Psoas muscle (tissue), 8 donors: Measurements from ENCODE around the gene INSIG1. TPM values are rescaled to one million over a fixed set of nuclear protein-coding genes. Genes with fewer than 3 reads are reported as not detected.

Experiments used
- ATAC-seq, 4 donors: fragments of 200-7000 bp; cut with Tn5 transposase; one replicate each; pipeline ENCODE4 v1.9.1; 2020; ENCODE audit warnings: moderate library complexity in 3 of 4, mild to moderate bottlenecking in 2 of 4
- DNase-seq, 2 donors: peaks; one replicate each; pipeline ENCODE4 v3.0.0-alpha.2; 2020
- H3K27ac ChIP-seq: fragments of 200-600 bp; one replicate; pipeline ENCODE4 v1.8.0; 2022
- H3K27me3 ChIP-seq, 3 donors: fragments of 200-600 bp in 1 of 3; one replicate each; pipeline versions ENCODE4 v1.6.1 to v1.8.0; 2013 to 2022; ENCODE audit warnings: low read length in 2 of 3, mild to moderate bottlenecking in 2 of 3, moderate library complexity in 1 of 3; ENCODE audit not compliant: insufficient read depth in 3 of 3
- H3K36me3 ChIP-seq, 2 donors: fragments of 200-600 bp in 1 of 2; one replicate each; pipeline versions ENCODE4 v1.6.1 to v1.8.0; 2013 to 2022; ENCODE audit warnings: low read depth in 1 of 2, mild to moderate bottlenecking in 1 of 2, moderate library complexity in 1 of 2; ENCODE audit not compliant: insufficient read depth in 1 of 2
- H3K4me1 ChIP-seq: fragments of 200-600 bp; one replicate; pipeline ENCODE4 v1.8.0; 2022
- H3K4me3 ChIP-seq: fragments of 200-600 bp; one replicate; pipeline ENCODE4 v1.8.0; 2022; ENCODE audit warnings: mild to moderate bottlenecking
- H3K9me3 ChIP-seq: fragments of 200-600 bp; one replicate; pipeline ENCODE4 v1.8.0; 2022
- CTCF ChIP-seq: fragments of 200-600 bp; IDR thresholded peaks from one replicate; pipeline ENCODE4 v1.8.0; 2022; ENCODE audit warnings: antibody characterized with exemption
- WGBS, 3 donors: extraction: QIAGEN DNeasy Blood & Tissue Kit; methylation state at CpG; one replicate each; pipeline versions ENCODE4 v1.1.6 to v1.1.7; 2013; 5-methylcytosine and 5-hydroxymethylcytosine counted together
- intact Hi-C, 2 donors: fragments of 100-400 bp; cut with DNase I; formaldehyde crosslinking; loops; one replicate each; pipeline versions ENCODE4 v1.11.0 to v1.14.2; 2022
- polyA plus RNA-seq, 3 donors: library from polyadenylated mRNA; stranded (reverse); fragments of 200-250 nt; gene quantifications; one replicate each; pipeline ENCODE4 v1.2.3, GENCODE V29; 2013
- total RNA-seq, 4 donors: library from RNA; stranded (reverse); fragmentation: NEBNext Ultra II Directional in 2 of 4; extraction: Animal tissue kit (Norgen Biotek cat#: 25700) in 2 of 4; gene quantifications; one replicate each; pipeline versions ENCODE4 v1.2.1 to v1.2.4, GENCODE V29; 2021 to 2023
- donor health status: healthy with polysubstance abuse.
- donor health status: DM: no; HTN: no; CAD: no; lungs with moderate emphysema.
- donor health status: Bipolar disorder and iron deficiency.
- donor health status: healthy.
- donor health status: DM: yes; HTN: yes; CAD: no.
- donor health status: DM: no; HTN: no; CAD: no.
- donor health status: DM: no; HTN: no; CAD: no.
- donor health status: DM: yes; HTN: yes; CAD: no.

Gene INSIG1
- total and polyA plus RNA-seq, 7 donors: 4.0 to 20.0 (median 7.4) TPM

DNA sequence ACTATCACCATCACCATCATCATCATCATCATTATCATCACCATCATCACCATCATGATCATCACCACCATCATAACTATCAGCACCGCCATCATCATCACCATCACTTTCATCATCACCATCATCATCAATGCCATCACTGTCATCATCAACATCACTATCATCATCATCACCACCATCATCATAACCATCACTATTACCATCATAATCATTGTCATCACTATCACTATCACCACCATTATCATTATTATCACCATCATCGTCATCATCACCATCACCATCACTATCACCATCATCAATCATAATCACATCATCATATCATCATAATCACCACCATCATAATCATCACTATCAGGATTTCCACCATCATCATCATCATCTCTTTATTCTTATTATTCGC is 20.6 kb downstream of the INSIG1 start:
- 96 to 98% (median 96%) methylated on average over 3 of the region's 3 CpGs for WGBS, 3 donors
- H3K27me3 ChIP-seq: peaks cover 0 to 10% (median 5%) of the 10 kb centered on the region in 3 donors
- H3K9me3 ChIP-seq: no peaks in the 10 kb centered on the region
- no peak overlapping the region for H3K27ac ChIP-seq
- H3K4me1 ChIP-seq: no peaks in the 10 kb centered on the region
- no peaks in the 10 kb centered on the region for H3K36me3 ChIP-seq
- no peak for TF ChIP-seq CTCF
- no peak for DNase-seq
- ATAC-seq: no peak
- intact Hi-C loops: no loop called here
- no peak overlapping the region for H3K4me3 ChIP-seq

DNA sequence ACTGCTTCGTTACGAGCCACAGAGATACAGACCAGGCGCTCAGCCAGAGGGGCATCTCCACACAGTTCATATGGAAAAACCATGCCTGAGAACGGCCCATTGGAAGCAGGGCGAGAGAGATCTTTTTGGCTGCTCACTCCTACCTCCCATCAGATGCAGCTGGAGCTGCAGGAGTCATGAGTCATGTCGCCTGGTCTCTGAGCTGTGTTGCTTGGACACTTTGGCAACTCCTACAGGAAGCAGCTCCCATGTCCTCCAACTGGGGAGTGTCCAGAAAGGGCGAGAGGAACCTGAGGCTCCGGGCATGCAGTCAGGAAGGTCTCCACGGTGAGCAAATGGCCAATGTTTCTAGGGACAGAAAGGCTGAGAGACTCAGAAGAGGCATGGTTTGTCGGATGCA is 24.9 kb downstream of the INSIG1 start:
- H3K4me1 ChIP-seq: no peaks in the 10 kb centered on the region
- H3K4me3 ChIP-seq: no peak overlapping the region
- TF ChIP-seq CTCF: no peak
- H3K9me3 ChIP-seq: no peaks in the 10 kb centered on the region
- H3K36me3 ChIP-seq: no peaks in the 10 kb centered on the region
- WGBS, 3 donors: 34 to 40% (median 37%) methylated on average over 10 of the region's 10 CpGs
- no peak overlapping the region for H3K27ac ChIP-seq
- ATAC-seq (no peak), DNase-seq (no peak)
- intact Hi-C loops: no loop called here
- peaks cover 0 to 13% (median 10%) of the 10 kb centered on the region in 3 donors for H3K27me3 ChIP-seq

DNA sequence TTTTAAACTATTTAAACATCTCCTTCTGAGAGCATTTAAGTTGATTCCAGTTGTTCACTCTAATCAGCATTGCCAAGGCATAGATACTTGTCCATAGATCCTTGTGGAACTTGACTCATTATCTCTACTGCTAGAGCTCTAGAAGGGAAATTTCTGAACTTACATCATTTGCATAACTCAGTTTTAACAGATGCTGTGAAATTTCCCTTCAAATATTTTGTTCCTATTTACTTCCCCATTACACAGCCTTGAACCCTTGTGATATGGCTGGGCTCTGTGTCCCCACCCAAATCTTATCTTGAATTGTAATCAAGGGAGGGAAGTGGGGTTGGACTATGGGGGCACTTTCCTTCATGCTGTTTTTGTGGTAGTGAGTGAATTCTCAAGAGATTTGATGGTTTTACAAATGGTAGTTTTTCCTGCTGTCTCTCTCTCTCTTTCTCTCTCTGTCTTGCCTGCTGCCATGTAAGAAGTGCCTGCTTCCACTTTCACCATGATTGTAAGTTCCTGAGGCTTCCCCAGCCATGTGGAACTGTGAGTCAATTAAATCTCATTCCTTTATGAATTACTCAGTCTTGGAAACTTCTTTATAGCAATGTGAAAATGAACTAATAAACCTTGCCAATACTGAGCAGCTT is 25.4 kb downstream of the INSIG1 start:
- peaks cover 0 to 13% (median 10%) of the 10 kb centered on the region in 3 donors for H3K27me3 ChIP-seq

DNA sequence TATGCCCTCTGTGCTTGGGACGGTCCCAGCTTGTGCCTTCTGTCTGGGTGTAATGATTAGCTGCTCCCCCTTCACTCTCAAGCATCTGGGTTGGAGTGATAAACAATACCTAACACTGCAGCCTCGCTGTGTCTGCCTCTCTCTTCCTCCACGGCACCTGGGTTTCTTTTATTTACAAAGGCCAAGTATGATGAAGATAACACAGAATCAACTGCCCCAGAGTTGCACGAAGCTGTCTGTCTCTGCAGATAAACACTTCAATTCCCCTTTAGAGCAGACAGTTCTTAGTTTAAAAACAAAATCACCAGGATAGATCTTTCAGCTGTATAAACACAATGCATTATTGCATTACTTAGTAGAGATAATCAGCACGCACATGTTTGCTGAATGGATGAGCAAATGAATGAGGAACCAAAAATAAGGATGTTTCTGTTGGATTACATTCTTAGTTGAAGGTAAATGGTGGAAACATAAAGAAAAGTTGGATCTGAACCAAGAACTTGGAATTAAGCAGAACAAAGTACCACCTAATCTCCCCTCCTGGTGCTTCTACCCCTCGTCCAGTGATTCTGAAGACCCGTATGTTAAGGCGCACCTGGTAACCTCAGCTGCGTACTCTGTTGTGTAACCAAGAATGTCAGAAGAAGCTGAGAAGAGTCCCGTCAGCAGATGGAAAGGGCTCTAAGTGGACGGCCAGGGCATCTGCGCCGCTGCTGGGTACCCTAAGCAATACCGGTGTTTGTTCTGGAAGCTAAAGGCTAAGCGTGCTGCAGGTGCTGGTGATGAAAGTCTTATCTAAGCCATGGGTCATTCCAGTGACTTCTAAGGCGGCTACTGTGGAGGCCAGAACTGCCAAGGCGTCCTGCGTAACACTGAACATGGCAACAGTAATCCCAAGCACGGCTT is 26.6 kb downstream of the INSIG1 start:
- DNase-seq (no peak), ATAC-seq (no peak)
- H3K4me3 ChIP-seq: no peak overlapping the region
- intact Hi-C loops: no loop called here
- TF ChIP-seq CTCF: no peak
- no peak overlapping the region for H3K27ac ChIP-seq
- peaks cover 0 to 13% (median 10%) of the 10 kb centered on the region in 3 donors for H3K27me3 ChIP-seq
- H3K36me3 ChIP-seq: no peaks in the 10 kb centered on the region
- WGBS, 3 donors: 77 to 82% (median 82%) methylated on average over 19 of the region's 19 CpGs
- no peaks in the 10 kb centered on the region for H3K4me1 ChIP-seq
- H3K9me3 ChIP-seq: no peaks in the 10 kb centered on the region

More for the DNA sequence above, 25.4 kb downstream of the INSIG1 start:
- ATAC-seq: no peak
- H3K9me3 ChIP-seq: no peaks in the 10 kb centered on the region
- H3K27ac ChIP-seq: no peak overlapping the region
- H3K4me1 ChIP-seq: no peaks in the 10 kb centered on the region
- H3K4me3 ChIP-seq: no peak overlapping the region
- no peak for TF ChIP-seq CTCF
- H3K36me3 ChIP-seq: no peaks in the 10 kb centered on the region
- intact Hi-C loops: no loop called here
- DNase-seq: no peak
